Mucosa of descending colon (tissue), 3 donors: ENCODE measurements around the gene MARK3. TPM values are rescaled to one million over a fixed set of nuclear protein-coding genes. Genes with fewer than 3 reads are reported as not detected.

Source experiments
- ATAC-seq: fragments of 200-7000 bp; cut with Tn5 transposase; one replicate; pipeline ENCODE4 v1.9.1; 2020; ENCODE audit warnings: mild to moderate bottlenecking, moderate library complexity
- DNase-seq, 3 donors: peaks; one replicate each; pipeline ENCODE4 v3.0.0-alpha.2; 2020
- H3K36me3 ChIP-seq: fragments of 200-600 bp; one replicate; pipeline ENCODE4 v1.8.0; 2021; ENCODE audit warnings: low read depth, mild to moderate bottlenecking
- H3K4me1 ChIP-seq: fragments of 200-600 bp; one replicate; pipeline ENCODE4 v1.8.0; 2021; ENCODE audit warnings: low read depth, mild to moderate bottlenecking
- H3K4me3 ChIP-seq: fragments of 200-600 bp; one replicate; pipeline ENCODE4 v1.8.0; 2021; ENCODE audit warnings: mild to moderate bottlenecking
- H3K9me3 ChIP-seq: fragments of 200-600 bp; one replicate; pipeline ENCODE4 v1.8.0; 2021; ENCODE audit warnings: mild to moderate bottlenecking
- intact Hi-C, 2 donors: fragments of 100-400 bp; cut with DNase I in 1 of 2; cut with micrococcal nuclease in 1 of 2; formaldehyde crosslinking; loops; one replicate each; pipeline versions ENCODE4 v1.11.0 to v1.11.1; 2022; cut with DNase I, micrococcal nuclease
- total RNA-seq, 3 donors: library from RNA; stranded (reverse); fragmentation: NEBNext Ultra II Directional in 2 of 3; extraction: Animal tissue kit (Norgen Biotek cat#: 25700) in 2 of 3; gene quantifications; one replicate each; pipeline versions ENCODE4 v1.2.1 to v1.2.4, GENCODE V29; 2021 to 2023
- TF ChIP-seq, protein P1 (sequence below): fragments of 200-600 bp; IDR thresholded peaks from one replicate; pipeline ENCODE4 v1.8.0; 2022; ENCODE audit warnings: antibody characterized with exemption, mild to moderate bottlenecking
- donor health status: DM: no; HTN: no; CAD: no; lungs with moderate emphysema.
- donor health status: DM: no; HTN: no; CAD: no.
- donor health status: DM: no; HTN: yes; CAD: no.

Gene MARK3
- total RNA-seq, 3 donors from 2014 or later, result 60.8 to 85.7 (median 66.8) TPM

DNA sequence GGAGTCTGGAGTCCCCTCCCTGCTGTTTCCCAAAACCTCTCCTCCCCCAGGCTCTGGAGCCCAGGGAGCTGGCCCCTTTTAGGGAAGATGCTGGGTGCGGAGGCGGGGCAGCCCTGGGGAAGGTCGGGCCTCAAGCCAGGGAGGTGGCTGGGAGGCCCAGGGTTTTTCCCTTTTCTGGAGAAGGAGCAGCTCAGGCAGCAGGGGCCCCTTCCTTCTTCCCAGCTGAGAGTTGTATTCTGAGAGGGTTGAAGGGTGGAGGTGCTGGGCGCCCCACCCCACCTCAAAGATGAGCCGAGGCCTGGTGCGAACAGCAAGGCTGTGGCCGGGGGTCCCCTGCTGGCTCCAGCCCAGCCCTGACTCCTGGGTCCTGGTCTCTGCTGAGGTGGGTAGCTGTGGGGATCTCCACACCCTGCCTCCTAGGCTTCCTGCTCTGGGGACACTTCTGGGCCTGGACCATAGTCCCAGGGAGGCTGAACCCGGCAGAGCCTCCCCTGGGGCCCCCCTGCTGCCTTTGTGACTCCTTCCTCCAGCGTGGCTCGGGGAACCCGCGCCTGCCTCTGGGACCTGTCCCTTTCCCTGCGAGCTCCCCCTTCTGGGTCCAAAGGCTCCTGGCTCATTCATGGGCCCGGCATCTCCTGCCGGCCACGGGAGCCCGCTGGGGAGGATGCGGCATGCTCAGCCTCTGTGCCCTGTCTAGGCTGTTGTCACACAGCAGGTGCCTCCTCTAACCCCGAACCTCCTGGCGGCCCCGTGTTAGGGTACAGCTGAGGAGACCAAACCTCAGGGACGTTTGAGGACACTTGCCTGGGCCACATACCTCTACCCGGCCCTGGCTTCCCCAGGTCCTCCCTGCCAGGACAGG lies 148.2 kb downstream of the MARK3 start:
- no peak for DNase-seq
- ATAC-seq, result no peak
- no peaks in the 10 kb centered on the region for H3K36me3 ChIP-seq
- H3K9me3 ChIP-seq, result no peaks in the 10 kb centered on the region
- no peak overlapping the region for H3K4me3 ChIP-seq
- H3K4me1 ChIP-seq, result peaks cover 11% of the 10 kb centered on the region
- TF ChIP-seq, protein P1, sequence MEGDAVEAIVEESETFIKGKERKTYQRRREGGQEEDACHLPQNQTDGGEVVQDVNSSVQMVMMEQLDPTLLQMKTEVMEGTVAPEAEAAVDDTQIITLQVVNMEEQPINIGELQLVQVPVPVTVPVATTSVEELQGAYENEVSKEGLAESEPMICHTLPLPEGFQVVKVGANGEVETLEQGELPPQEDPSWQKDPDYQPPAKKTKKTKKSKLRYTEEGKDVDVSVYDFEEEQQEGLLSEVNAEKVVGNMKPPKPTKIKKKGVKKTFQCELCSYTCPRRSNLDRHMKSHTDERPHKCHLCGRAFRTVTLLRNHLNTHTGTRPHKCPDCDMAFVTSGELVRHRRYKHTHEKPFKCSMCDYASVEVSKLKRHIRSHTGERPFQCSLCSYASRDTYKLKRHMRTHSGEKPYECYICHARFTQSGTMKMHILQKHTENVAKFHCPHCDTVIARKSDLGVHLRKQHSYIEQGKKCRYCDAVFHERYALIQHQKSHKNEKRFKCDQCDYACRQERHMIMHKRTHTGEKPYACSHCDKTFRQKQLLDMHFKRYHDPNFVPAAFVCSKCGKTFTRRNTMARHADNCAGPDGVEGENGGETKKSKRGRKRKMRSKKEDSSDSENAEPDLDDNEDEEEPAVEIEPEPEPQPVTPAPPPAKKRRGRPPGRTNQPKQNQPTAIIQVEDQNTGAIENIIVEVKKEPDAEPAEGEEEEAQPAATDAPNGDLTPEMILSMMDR, result no peak
- intact Hi-C loops, result no loop called here

DNA sequence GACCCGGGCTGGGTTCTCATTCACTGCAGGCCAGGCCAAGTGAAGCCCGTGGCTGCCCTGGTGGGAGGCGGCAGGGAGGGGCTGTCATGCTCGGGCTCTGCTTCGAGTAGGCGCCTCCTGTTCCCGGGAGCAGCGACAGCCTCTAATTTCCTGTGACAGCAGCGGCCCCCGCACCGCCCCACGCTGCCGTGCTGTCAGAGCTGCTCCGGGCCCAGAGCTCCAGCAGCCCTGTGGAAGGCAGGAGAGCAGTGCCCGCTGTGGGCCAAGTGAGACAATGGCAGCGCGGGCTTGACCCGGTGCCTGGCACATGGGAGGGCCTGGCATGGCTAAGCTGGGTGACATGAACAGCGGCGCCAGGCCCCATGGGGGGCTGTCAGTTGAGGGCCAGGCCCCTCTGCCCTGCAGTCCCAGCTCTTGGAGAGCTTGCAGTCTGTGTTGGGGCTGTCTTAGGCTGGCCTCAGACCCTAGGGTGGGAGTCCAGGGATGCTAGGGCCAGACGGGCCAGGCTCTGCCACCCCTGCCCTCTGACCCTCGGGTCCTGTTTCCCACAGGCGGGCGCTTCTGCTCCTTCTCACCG lies 148.9 kb downstream of the MARK3 start:
- ATAC-seq, result no peak
- TF ChIP-seq, protein P1, result no peak
- Histone ChIP-seq H3K4me3 (no peak overlapping the region), H3K36me3 (no peaks in the 10 kb centered on the region), H3K4me1 (peaks cover 16% of the 10 kb centered on the region), H3K9me3 (no peaks in the 10 kb centered on the region)
- intact Hi-C loops, result no loop called here
- no peak for DNase-seq

DNA sequence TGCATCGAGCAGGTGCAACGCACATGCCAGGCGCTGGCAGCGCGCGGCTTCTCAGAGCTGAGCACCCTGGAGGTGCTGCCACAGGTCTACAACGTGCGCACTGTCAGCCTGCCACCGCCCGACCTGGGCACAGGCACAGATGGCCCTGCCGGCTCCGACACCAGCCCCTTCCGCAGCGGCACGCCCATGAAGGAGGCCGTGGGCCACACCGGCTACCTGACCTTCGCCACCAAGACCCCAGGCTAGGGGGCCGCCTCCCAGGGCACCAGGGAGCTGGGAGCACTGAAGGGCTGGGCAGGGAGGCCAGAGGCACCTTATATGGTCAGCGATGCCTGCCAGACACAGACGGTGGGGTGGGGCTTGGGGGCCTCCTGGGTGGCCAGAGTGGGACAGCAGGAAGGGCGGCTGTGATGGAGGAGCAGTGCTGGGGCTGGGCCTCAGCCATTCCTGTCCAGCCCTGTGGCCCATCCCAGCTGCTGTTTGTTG lies 149.4 kb downstream of the MARK3 start:
- TF ChIP-seq, protein P1, result no peak
- Histone ChIP-seq H3K4me3 (no peak overlapping the region), H3K36me3 (no peaks in the 10 kb centered on the region), H3K4me1 (peaks cover 20% of the 10 kb centered on the region), H3K9me3 (no peaks in the 10 kb centered on the region)
- ATAC-seq (no peak), DNase-seq (peak in 2 of 3 donors; percentile 47 to 58)
- intact Hi-C loops, result no loop called here

DNA sequence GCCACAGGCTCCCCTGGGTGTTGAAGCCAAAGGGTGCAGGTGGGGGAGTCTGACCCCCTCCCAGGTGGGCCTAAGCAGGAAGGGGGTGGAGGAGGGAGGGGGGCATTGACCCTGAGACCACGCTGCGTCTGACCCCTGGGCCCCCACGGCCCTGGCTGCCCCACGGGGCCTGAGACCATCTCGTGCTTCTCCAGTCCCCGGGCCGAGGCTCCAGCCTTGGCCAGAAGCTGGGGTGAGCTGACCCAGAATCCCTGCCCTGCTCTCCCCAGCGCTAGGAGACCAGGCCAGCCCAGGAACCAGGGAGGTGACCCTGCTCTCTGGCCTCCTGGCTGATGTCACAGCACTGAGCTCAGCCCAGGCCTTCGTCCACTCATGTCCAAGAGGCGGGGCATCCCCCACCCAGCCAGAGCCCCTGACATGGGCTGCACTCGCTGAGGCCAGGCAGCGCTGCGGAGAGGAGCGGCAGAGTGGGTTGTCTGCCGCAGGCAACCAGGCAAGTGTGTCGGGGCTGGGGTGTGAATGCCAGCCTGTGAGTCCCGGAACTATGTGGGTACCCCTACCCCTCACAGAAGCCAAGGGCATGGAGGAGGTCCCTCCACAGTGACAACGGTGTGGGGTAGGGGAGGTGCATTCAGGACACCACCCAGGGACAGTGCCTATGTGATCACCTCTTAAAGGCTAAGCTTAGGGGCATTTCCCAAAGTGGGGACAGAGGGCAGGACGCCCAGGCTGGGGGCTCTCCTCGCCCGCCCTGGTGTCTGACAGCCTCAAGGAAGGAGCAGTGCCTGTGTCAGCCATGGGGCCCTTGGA lies 150.1 kb downstream of the MARK3 start:
- intact Hi-C loops, result no loop called here
- no peaks in the 10 kb centered on the region for H3K36me3 ChIP-seq
- TF ChIP-seq, protein P1, result no peak
- H3K4me1 ChIP-seq, result peaks cover 19% of the 10 kb centered on the region
- no peak overlapping the region for H3K4me3 ChIP-seq
- no peak for ATAC-seq
- H3K9me3 ChIP-seq, result no peaks in the 10 kb centered on the region
- peak in 2 of 3 donors; percentile 39 to 55 for DNase-seq

DNA sequence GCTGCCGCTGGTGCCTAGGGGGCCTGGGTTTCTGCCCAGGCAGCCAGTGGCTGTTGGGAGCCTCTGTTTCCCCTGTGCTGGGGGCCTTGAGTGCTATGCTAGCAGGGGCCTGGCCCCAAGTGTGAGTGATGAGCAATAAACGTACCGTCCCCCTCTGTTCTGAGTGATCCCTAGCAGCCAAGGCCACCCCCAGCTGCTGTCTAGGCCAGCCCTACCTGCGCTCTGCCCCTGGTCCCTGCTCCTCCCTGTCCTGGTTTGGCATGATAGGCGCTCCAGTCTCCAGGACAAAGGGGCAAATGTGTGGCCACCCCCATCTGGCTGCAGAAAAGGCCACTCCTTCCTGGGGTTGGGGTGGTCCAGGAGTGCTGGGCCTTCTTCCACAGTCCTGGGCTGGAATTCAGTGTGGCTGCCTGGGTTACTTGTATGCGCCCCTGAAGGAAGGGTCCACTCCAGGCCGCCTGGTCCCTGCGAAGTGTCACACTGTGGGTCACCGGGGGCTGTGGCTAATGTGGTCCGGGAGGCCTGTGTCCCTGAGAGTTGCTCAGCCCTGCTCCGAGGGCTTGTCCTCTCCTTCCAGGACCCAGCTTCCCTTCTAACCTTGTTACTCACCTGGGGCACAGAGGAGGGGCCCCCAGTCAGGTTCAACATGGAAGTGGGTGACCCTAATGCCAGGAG lies 150.8 kb downstream of the MARK3 start:
- intact Hi-C loops, result no loop called here
- no peak for ATAC-seq
- no peaks in the 10 kb centered on the region for H3K9me3 ChIP-seq
- H3K4me3 ChIP-seq, result no peak overlapping the region
- peak in 2 of 3 donors; percentile 20 to 31 for DNase-seq
- H3K36me3 ChIP-seq, result no peaks in the 10 kb centered on the region
- TF ChIP-seq, protein P1, result no peak
- H3K4me1 ChIP-seq, result peaks cover 24% of the 10 kb centered on the region
